ENCODE data around the gene SAAL1. TPM values are rescaled to one million over a fixed set of nuclear protein-coding genes. Genes with fewer than 3 reads are reported as not detected.

Gene SAAL1
- total RNA-seq, 6 experiments from 2014 or later = 4.2 to 6.8 (median 5.6) TPM

GRCh38 chr11:18046116-18046777 is 59.6 kb downstream of the SAAL1 start, which contains the start of gene TPH1:
TPH1 (minus strand) TSS chr11:18046269; CDS start chr11:18040762, 5,507 bp downstream.
- no peak within 1 kb of the TSS for H3K4me3 ChIP-seq
- DNase-seq (peak in 2 of 3 donors; percentile 26 to 54), ATAC-seq (peak; percentile 35 to 70 (median 44))
- H3K9me3 ChIP-seq = no peaks in the 10 kb centered on the region
- 20% methylated on average over 4 of the region's 36 CpGs for WGBS (ENCODE audit: insufficient coverage, low coverage, low lambda C conversion rate, missing lambda C conversion rate)
- peaks cover 0 to 3% (median 0%) of the 10 kb centered on the region in 4 donors for H3K4me1 ChIP-seq
- intact Hi-C loops (cut with DNase I) = no loop called here
- no peaks in the 10 kb centered on the region for H3K36me3 ChIP-seq
- H3K27me3 ChIP-seq = peaks cover 0 to 9% of the 10 kb centered on the region in 2 donors
- TF ChIP-seq, protein P1, sequence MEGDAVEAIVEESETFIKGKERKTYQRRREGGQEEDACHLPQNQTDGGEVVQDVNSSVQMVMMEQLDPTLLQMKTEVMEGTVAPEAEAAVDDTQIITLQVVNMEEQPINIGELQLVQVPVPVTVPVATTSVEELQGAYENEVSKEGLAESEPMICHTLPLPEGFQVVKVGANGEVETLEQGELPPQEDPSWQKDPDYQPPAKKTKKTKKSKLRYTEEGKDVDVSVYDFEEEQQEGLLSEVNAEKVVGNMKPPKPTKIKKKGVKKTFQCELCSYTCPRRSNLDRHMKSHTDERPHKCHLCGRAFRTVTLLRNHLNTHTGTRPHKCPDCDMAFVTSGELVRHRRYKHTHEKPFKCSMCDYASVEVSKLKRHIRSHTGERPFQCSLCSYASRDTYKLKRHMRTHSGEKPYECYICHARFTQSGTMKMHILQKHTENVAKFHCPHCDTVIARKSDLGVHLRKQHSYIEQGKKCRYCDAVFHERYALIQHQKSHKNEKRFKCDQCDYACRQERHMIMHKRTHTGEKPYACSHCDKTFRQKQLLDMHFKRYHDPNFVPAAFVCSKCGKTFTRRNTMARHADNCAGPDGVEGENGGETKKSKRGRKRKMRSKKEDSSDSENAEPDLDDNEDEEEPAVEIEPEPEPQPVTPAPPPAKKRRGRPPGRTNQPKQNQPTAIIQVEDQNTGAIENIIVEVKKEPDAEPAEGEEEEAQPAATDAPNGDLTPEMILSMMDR (IDR thresholded peaks at IDR 0.05) = no peak
- no peak for TF ChIP-seq POLR2A (IDR thresholded peaks at IDR 0.05)
- H3K27ac ChIP-seq = no peak within 1 kb of the TSS

- no peaks in the 10 kb centered on the region for H3K4me1 ChIP-seq
- DNase-seq = no peak
- no peaks in the 10 kb centered on the region for H3K9me3 ChIP-seq
- ATAC-seq = no peak
- no peaks in the 10 kb centered on the region for H3K36me3 ChIP-seq
- no peak overlapping the region for H3K27ac ChIP-seq
- TF ChIP-seq POLR2A (IDR thresholded peaks at IDR 0.05) = no peak
- TF ChIP-seq, protein P1 (IDR thresholded peaks at IDR 0.05) = no peak
- intact Hi-C loops (cut with DNase I) = no loop called here
- no peaks in the 10 kb centered on the region for H3K27me3 ChIP-seq
- H3K4me3 ChIP-seq = no peak overlapping the region
These were observed 69.4 kb downstream of the SAAL1 start for GRCh38 chr11:18036456-18036855.

Small RNAs within 50 kb of the gene (small RNA-seq; reads per million reads assigned to genes)
- 0 reads per million in 2 experiments for gene HIGD1AP5

Other genes starting within 250 kb of the SAAL1 start
- 10 to 100 TPM in 4 of 6 experiments, 1 to 10 TPM in 2; 8.4 to 19.5 (median 15.8) TPM for gene SERGEF, start 93.0 kb downstream of the SAAL1 start, total RNA-seq
- gene TPH1, start 59.8 kb downstream of the SAAL1 start, total RNA-seq = under 1 TPM in 5 of 6 experiments, not detected in 1; 0.07 to 0.25 (median 0.12) TPM
- under 1 TPM in 1 of 6 experiments, not detected in 5; 0.16 TPM for gene MRGPRX3, start 26.5 kb upstream of the SAAL1 start, total RNA-seq
- not detected for gene MRGPRX4, start 66.8 kb upstream of the SAAL1 start, total RNA-seq
- gene SAA4, start 130.7 kb upstream of the SAAL1 start, total RNA-seq = 1,000 to 10,000 TPM in 3 of 6 experiments, 100 to 1,000 TPM in 3; 798 to 1,388 (median 1,016) TPM
- gene SAA2, start 142.6 kb upstream of the SAAL1 start, total RNA-seq = over 10,000 TPM in 5 of 6 experiments, 1,000 to 10,000 TPM in 1; 3,864 to 26,600 (median 17,359) TPM
- over 10,000 TPM in 5 of 6 experiments, 1,000 to 10,000 TPM in 1; 7,699 to 33,192 (median 12,593) TPM for gene SAA1, start 160.2 kb upstream of the SAAL1 start, total RNA-seq
- gene HPS5, start 216.1 kb upstream of the SAAL1 start, total RNA-seq = 10 to 100 TPM; 20.2 to 87.0 (median 41.7) TPM
- 10 to 100 TPM; 13.3 to 30.7 (median 19.7) TPM for gene GTF2H1, start 216.5 kb upstream of the SAAL1 start, total RNA-seq